GM23338 (cell line): ENCODE data around the gene SUN5.

Source experiments
- CREB1 ChIP-seq: fragments of 250-450 bp; sonication (Bioruptor Pico); IDR thresholded peaks from 2 replicates; pipeline ENCODE4 v1.5.0; 2020; ENCODE audit warnings: low read depth, mild to moderate bottlenecking, moderate library complexity
- EZH2 ChIP-seq: fragments of 200-600 bp; sonication (generic); IDR thresholded peaks from one replicate; pipeline ENCODE4 v1.8.0; 2017; ENCODE audit warnings: antibody characterized with exemption, mild to moderate bottlenecking, low read depth; ENCODE audit not compliant: unreplicated experiment
- EZH2phosphoT487 ChIP-seq: fragments of 200-600 bp; sonication (generic); IDR thresholded peaks from one replicate; pipeline ENCODE4 v1.8.1; 2018; ENCODE audit warnings: antibody characterized with exemption; ENCODE audit not compliant: unreplicated experiment
- JUNB ChIP-seq: IDR thresholded peaks from one replicate; pipeline ENCODE4 v1.6.1; 2016; ENCODE audit warnings: antibody characterized with exemption; ENCODE audit not compliant: unreplicated experiment
- NANOG ChIP-seq: IDR thresholded peaks from 2 replicates; pipeline ENCODE4 v1.6.1; 2016; ENCODE audit warnings: antibody characterized with exemption, borderline replicate concordance
- POLR2AphosphoS5 ChIP-seq: IDR thresholded peaks from 2 replicates; pipeline ENCODE4 v1.6.1; 2016; ENCODE audit warnings: antibody characterized with exemption, low read depth
- STAT1 ChIP-seq: IDR thresholded peaks from one replicate; pipeline ENCODE4 v1.6.1; 2016; ENCODE audit warnings: antibody characterized with exemption; ENCODE audit not compliant: unreplicated experiment
- ZNF114 ChIP-seq: fragments of 250-450 bp; sonication (Bioruptor Pico); IDR thresholded peaks from 2 replicates; pipeline ENCODE4 v1.5.0; 2020; ENCODE audit warnings: mild to moderate bottlenecking, moderate library complexity
- ZNF331 ChIP-seq: fragments of 250-450 bp; sonication (Bioruptor Pico); IDR thresholded peaks from 2 replicates; pipeline ENCODE4 v1.5.0; 2020; ENCODE audit warnings: low read depth, mild to moderate bottlenecking, moderate library complexity
- TF ChIP-seq, protein P1 (sequence below), 2 experiments: fragments of 200-600 bp in 1 of 2; sonication (generic) in 1 of 2; conservative IDR thresholded peaks; 2 replicates each; pipeline versions ENCODE4 v1.5.1 to v1.6.1; 2016 to 2017; ENCODE audit warnings: antibody characterized with exemption in 2 of 2, low read depth in 2 of 2, mild to moderate bottlenecking in 2 of 2, moderate library complexity in 1 of 2
- TF ChIP-seq, protein P2 (sequence below): IDR thresholded peaks from one replicate; pipeline ENCODE4 v1.6.1; 2018; ENCODE audit warnings: antibody characterized with exemption; ENCODE audit not compliant: unreplicated experiment
- TF ChIP-seq, protein P3 (sequence below): fragments of 250-450 bp; sonication (Bioruptor Pico); IDR thresholded peaks from 2 replicates; pipeline ENCODE4 v1.5.0; 2020; ENCODE audit warnings: mild to moderate bottlenecking, moderate library complexity
- TF ChIP-seq, protein P4 (sequence below): IDR thresholded peaks from 2 replicates; pipeline ENCODE4 v1.6.1; 2016; ENCODE audit warnings: antibody characterized with exemption

DNA sequence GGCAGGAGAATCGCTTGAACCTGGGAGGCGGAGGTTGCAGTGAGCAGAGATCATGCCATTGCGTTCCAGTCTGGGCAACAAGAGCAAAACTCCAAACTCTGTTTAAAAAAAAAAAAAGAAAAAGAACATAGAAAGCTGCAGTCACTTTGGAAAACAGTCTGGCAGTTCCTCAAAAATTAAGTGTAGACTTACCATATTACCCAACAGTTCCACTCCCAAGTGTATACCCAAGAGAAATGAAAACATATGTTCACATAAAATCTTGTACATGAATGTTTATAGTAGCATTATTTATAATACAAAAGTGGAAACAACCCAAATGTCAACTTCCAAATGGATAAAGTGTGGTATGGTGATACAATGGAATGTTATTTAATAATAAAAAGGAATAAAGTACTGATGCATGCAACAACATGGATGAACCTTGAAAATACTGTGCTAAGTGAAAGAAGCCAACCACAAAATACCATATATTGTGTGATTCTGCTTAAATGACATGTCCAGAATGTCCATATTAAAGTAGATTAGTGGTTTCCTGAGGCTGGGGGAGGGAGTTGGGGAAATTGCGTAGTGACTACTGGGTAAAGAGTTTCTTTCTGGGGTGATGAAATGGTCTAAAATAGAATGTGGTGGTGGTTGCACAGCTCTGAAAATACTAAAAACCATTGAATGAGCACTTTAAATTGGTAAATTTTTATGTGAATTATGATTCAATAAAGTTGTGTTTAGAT, 62.9 kb downstream of the SUN5 start:
- TF ChIP-seq, protein P1, sequence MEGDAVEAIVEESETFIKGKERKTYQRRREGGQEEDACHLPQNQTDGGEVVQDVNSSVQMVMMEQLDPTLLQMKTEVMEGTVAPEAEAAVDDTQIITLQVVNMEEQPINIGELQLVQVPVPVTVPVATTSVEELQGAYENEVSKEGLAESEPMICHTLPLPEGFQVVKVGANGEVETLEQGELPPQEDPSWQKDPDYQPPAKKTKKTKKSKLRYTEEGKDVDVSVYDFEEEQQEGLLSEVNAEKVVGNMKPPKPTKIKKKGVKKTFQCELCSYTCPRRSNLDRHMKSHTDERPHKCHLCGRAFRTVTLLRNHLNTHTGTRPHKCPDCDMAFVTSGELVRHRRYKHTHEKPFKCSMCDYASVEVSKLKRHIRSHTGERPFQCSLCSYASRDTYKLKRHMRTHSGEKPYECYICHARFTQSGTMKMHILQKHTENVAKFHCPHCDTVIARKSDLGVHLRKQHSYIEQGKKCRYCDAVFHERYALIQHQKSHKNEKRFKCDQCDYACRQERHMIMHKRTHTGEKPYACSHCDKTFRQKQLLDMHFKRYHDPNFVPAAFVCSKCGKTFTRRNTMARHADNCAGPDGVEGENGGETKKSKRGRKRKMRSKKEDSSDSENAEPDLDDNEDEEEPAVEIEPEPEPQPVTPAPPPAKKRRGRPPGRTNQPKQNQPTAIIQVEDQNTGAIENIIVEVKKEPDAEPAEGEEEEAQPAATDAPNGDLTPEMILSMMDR (conservative IDR thresholded peaks at IDR 0.05; ENCODE audit: low read depth in 2 of 2): no peak
- TF ChIP-seq POLR2AphosphoS5 (no peak), EZH2 (no peak), JUNB (no peak), EZH2phosphoT487 (no peak), CREB1 (CRISPR knock-in tag) (no peak), ZNF331 (CRISPR knock-in tag) (no peak), ZNF114 (CRISPR knock-in tag) (no peak), STAT1 (no peak), NANOG (no peak)
- TF ChIP-seq, protein P2, sequence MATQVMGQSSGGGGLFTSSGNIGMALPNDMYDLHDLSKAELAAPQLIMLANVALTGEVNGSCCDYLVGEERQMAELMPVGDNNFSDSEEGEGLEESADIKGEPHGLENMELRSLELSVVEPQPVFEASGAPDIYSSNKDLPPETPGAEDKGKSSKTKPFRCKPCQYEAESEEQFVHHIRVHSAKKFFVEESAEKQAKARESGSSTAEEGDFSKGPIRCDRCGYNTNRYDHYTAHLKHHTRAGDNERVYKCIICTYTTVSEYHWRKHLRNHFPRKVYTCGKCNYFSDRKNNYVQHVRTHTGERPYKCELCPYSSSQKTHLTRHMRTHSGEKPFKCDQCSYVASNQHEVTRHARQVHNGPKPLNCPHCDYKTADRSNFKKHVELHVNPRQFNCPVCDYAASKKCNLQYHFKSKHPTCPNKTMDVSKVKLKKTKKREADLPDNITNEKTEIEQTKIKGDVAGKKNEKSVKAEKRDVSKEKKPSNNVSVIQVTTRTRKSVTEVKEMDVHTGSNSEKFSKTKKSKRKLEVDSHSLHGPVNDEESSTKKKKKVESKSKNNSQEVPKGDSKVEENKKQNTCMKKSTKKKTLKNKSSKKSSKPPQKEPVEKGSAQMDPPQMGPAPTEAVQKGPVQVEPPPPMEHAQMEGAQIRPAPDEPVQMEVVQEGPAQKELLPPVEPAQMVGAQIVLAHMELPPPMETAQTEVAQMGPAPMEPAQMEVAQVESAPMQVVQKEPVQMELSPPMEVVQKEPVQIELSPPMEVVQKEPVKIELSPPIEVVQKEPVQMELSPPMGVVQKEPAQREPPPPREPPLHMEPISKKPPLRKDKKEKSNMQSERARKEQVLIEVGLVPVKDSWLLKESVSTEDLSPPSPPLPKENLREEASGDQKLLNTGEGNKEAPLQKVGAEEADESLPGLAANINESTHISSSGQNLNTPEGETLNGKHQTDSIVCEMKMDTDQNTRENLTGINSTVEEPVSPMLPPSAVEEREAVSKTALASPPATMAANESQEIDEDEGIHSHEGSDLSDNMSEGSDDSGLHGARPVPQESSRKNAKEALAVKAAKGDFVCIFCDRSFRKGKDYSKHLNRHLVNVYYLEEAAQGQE: no peak
- TF ChIP-seq, protein P3, sequence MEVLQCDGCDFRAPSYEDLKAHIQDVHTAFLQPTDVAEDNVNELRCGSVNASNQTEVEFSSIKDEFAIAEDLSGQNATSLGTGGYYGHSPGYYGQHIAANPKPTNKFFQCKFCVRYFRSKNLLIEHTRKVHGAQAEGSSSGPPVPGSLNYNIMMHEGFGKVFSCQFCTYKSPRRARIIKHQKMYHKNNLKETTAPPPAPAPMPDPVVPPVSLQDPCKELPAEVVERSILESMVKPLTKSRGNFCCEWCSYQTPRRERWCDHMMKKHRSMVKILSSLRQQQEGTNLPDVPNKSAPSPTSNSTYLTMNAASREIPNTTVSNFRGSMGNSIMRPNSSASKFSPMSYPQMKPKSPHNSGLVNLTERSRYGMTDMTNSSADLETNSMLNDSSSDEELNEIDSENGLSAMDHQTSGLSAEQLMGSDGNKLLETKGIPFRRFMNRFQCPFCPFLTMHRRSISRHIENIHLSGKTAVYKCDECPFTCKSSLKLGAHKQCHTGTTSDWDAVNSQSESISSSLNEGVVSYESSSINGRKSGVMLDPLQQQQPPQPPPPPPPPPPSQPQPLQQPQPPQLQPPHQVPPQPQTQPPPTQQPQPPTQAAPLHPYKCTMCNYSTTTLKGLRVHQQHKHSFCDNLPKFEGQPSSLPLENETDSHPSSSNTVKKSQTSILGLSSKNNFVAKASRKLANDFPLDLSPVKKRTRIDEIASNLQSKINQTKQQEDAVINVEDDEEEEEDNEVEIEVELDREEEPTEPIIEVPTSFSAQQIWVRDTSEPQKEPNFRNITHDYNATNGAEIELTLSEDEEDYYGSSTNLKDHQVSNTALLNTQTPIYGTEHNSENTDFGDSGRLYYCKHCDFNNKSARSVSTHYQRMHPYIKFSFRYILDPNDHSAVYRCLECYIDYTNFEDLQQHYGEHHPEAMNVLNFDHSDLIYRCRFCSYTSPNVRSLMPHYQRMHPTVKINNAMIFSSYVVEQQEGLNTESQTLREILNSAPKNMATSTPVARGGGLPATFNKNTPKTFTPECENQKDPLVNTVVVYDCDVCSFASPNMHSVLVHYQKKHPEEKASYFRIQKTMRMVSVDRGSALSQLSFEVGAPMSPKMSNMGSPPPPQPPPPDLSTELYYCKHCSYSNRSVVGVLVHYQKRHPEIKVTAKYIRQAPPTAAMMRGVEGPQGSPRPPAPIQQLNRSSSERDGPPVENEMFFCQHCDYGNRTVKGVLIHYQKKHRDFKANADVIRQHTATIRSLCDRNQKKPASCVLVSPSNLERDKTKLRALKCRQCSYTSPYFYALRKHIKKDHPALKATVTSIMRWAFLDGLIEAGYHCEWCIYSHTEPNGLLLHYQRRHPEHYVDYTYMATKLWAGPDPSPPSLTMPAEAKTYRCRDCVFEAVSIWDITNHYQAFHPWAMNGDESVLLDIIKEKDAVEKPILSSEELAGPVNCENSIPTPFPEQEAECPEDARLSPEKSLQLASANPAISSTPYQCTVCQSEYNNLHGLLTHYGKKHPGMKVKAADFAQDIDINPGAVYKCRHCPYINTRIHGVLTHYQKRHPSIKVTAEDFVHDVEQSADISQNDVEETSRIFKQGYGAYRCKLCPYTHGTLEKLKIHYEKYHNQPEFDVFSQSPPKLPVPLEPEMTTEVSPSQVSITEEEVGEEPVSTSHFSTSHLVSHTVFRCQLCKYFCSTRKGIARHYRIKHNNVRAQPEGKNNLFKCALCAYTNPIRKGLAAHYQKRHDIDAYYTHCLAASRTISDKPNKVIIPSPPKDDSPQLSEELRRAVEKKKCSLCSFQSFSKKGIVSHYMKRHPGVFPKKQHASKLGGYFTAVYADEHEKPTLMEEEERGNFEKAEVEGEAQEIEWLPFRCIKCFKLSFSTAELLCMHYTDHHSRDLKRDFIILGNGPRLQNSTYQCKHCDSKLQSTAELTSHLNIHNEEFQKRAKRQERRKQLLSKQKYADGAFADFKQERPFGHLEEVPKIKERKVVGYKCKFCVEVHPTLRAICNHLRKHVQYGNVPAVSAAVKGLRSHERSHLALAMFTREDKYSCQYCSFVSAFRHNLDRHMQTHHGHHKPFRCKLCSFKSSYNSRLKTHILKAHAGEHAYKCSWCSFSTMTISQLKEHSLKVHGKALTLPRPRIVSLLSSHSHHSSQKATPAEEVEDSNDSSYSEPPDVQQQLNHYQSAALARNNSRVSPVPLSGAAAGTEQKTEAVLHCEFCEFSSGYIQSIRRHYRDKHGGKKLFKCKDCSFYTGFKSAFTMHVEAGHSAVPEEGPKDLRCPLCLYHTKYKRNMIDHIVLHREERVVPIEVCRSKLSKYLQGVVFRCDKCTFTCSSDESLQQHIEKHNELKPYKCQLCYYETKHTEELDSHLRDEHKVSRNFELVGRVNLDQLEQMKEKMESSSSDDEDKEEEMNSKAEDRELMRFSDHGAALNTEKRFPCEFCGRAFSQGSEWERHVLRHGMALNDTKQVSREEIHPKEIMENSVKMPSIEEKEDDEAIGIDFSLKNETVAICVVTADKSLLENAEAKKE (CRISPR knock-in tag): no peak
- TF ChIP-seq, protein P4, sequence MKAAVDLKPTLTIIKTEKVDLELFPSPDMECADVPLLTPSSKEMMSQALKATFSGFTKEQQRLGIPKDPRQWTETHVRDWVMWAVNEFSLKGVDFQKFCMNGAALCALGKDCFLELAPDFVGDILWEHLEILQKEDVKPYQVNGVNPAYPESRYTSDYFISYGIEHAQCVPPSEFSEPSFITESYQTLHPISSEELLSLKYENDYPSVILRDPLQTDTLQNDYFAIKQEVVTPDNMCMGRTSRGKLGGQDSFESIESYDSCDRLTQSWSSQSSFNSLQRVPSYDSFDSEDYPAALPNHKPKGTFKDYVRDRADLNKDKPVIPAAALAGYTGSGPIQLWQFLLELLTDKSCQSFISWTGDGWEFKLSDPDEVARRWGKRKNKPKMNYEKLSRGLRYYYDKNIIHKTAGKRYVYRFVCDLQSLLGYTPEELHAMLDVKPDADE: no peak
